Activated CD8-positive, alpha-beta memory T cell treated with anti-CD3 and anti-CD28 coated beads, Interleukin-2, amount 50 U/mL, for 24 hours (primary cell): ENCODE data around the gene PAQR7.

ENCODE experiments used
- DNase-seq: peaks from one replicate; pipeline ENCODE4 v3.0.0-alpha.2; 2020; ENCODE audit errors: extremely low read depth

PAQR7 gene

GRCh38 chr1:25873120-25873519 lies 2.4 kb downstream of the PAQR7 start:
- DNase-seq: no peak

- no peak for DNase-seq
Measured at GRCh38 chr1:25872713-25873112, 2.8 kb downstream of the PAQR7 start.

GRCh38 chr1:25871704-25872494 lies 3.6 kb downstream of the PAQR7 start:
- DNase-seq: no peak

- DNase-seq: no peak
Measured at GRCh38 chr1:25871086-25871703, 4.3 kb downstream of the PAQR7 start.

GRCh38 chr1:25870614-25871013 lies 4.9 kb downstream of the PAQR7 start:
- DNase-seq: no peak

- DNase-seq: no peak
Measured at GRCh38 chr1:25869909-25870606, 5.5 kb downstream of the PAQR7 start.

- no peak for DNase-seq
Measured at GRCh38 chr1:25867210-25867991, 8.1 kb downstream of the PAQR7 start.

- DNase-seq: no peak
Measured at GRCh38 chr1:25866288-25866687, 9.2 kb downstream of the PAQR7 start.

GRCh38 chr1:25864434-25864833 lies 11.1 kb downstream of the PAQR7 start:
- no peak for DNase-seq

- no peak for DNase-seq
Measured at GRCh38 chr1:25863486-25864262, 11.8 kb downstream of the PAQR7 start.

GRCh38 chr1:25862785-25863485 lies 12.6 kb downstream of the PAQR7 start:
- DNase-seq: no peak

- no peak for DNase-seq
Measured at GRCh38 chr1:25861316-25862286, 13.9 kb downstream of the PAQR7 start.

- peak; percentile 71 for DNase-seq
Measured at GRCh38 chr1:25858906-25859789, 16.4 kb downstream of the PAQR7 start, which contains the start of gene AUNIP. Gene AUNIP, minus strand, starts transcription at chr1:25859457. Its CDS starts 100 bp downstream, at chr1:25859357.

- DNase-seq: no peak
Measured at GRCh38 chr1:25858494-25858893, 17.0 kb downstream of the PAQR7 start.

- no peak for DNase-seq
Measured at GRCh38 chr1:25856856-25857255, 18.7 kb downstream of the PAQR7 start.

GRCh38 chr1:25854554-25854953 lies 21.0 kb downstream of the PAQR7 start:
- DNase-seq: no peak

GRCh38 chr1:25848531-25848930 lies 27.0 kb downstream of the PAQR7 start:
- no peak for DNase-seq

GRCh38 chr1:25847929-25848328 lies 27.6 kb downstream of the PAQR7 start:
- no peak for DNase-seq
